Measurements from ENCODE around the gene UBE2D1. TPM values are rescaled to one million over a fixed set of nuclear protein-coding genes. Genes with fewer than 3 reads are reported as not detected.

The UBE2D1 gene
- total and polyA plus RNA-seq, 2 of the 4 experiments (the other 2 are of a cell fraction) = 9.1 to 9.7 TPM

- Histone ChIP-seq H2AK5ac (ENCODE audit: low read depth, low read length) (no peak overlapping the region), H3K4ac (ENCODE audit: low read depth, low read length) (no peak overlapping the region), H3K9me1 (ENCODE audit: insufficient read depth, low read length) (no peaks in the 10 kb centered on the region; the same call in 1 of the 2 replicates), H3K36me3 (ENCODE audit: control insufficient read depth, insufficient read depth, low read length) (no peaks in the 10 kb centered on the region), H3K18ac (ENCODE audit: low read depth, low read length) (no peak overlapping the region), H2BK120ac (ENCODE audit: low read depth, low read length) (no peak overlapping the region), H2BK15ac (ENCODE audit: low read depth, low read length) (no peak overlapping the region), H3K27me3 (ENCODE audit: control insufficient read depth, insufficient read depth, low read length) (no peaks in the 10 kb centered on the region), H4K20me1 (ENCODE audit: insufficient read depth, low read length) (no peaks in the 10 kb centered on the region), H2AFZ (replicated peaks; ENCODE audit: low read length, poor library complexity) (no peak overlapping the region), H4K5ac (ENCODE audit: low read depth, low read length) (no peak overlapping the region), H3K27ac (ENCODE audit: insufficient read depth, low read length) (no peak overlapping the region), H4K91ac (ENCODE audit: insufficient read depth, low read depth, low read length) (no peak overlapping the region), H3K14ac (replicated peaks; ENCODE audit: low read depth, low read length) (no peak overlapping the region), H2BK20ac (ENCODE audit: low read depth, low read length) (no peak overlapping the region), H4K8ac (ENCODE audit: low read depth in 2 of 2, low read length in 2 of 2) (no peak overlapping the region), H3K79me1 (ENCODE audit: low read depth in 1 of 2, low read length in 2 of 2) (no peaks in the 10 kb centered on the region; a peak in 1 of 4 replicates), H3K4me2 (ENCODE audit: low read depth, low read length) (no peak overlapping the region), H3K4me1 (ENCODE audit: control insufficient read depth, insufficient read depth, low read length) (no peaks in the 10 kb centered on the region), H3K9ac (ENCODE audit: low read depth, low read length) (no peak overlapping the region), H3K9me3 (ENCODE audit: control insufficient read depth, insufficient read depth, low read length) (no peaks in the 10 kb centered on the region), H2AK9ac (replicated peaks; ENCODE audit: low read depth, low read length, poor library complexity) (no peak overlapping the region), H3K4me3 (ENCODE audit: insufficient read depth, low read depth, low read length) (no peak overlapping the region), H3K23ac (ENCODE audit: low read depth, low read length) (no peak overlapping the region), H3K56ac (ENCODE audit: extremely low read depth, insufficient read depth, low read length) (no peak overlapping the region), H2BK5ac (ENCODE audit: low read depth, low read length, poor library complexity, severe bottlenecking) (no peak overlapping the region)
- DNase-seq (no peak), ATAC-seq (ENCODE audit: low read depth) (no peak)
- intact Hi-C loops (cut with micrococcal nuclease) = no loop called here
- ChIA-PET POLR2A (ENCODE audit: unreplicated experiment) (no interaction called here), CTCF (interaction anchor here (1.6 kb wide), 1 partner anchor 9 kb away, joined by 3 read pairs; no protein-coding TSS in a partner anchor)
- no TSS peak for BruUV-seq (replicated peaks)
- dilution Hi-C loops (cut with HindIII; ENCODE audit: low sequenced_read_pairs, unreplicated experiment) = no loop called here
- TF ChIP-seq BHLHE40 (IDR thresholded peaks at IDR 0.05; ENCODE audit: low read depth, low read length) (no peak), RAD21 (IDR thresholded peaks at IDR 0.05; ENCODE audit: low read length) (no peak), SMC3 (IDR thresholded peaks at IDR 0.05; ENCODE audit: low read depth, low read length) (no peak), MAZ (IDR thresholded peaks at IDR 0.05; ENCODE audit: borderline replicate concordance, low read depth, low read length) (no peak), CHD1 (IDR thresholded peaks at IDR 0.05; ENCODE audit: low read depth, low read length) (no peak), ELK1 (IDR thresholded peaks at IDR 0.05; ENCODE audit: borderline replicate concordance, low read depth, low read length) (no peak), MAFK (IDR thresholded peaks at IDR 0.05; ENCODE audit: low read depth, low read length) (no peak), POLR2A (IDR thresholded peaks at IDR 0.05; ENCODE audit: low read depth, low read length) (no peak), RCOR1 (IDR thresholded peaks at IDR 0.05; ENCODE audit: insufficient replicate concordance, low read length) (no peak), CEBPB (IDR thresholded peaks at IDR 0.05; ENCODE audit: low read depth, low read length) (no peak), RFX5 (IDR thresholded peaks at IDR 0.05; ENCODE audit: low read depth, low read length) (no peak), USF2 (IDR thresholded peaks at IDR 0.05; ENCODE audit: low read depth, low read length) (no peak), NFE2L2 (IDR thresholded peaks at IDR 0.05; ENCODE audit: low read depth, low read length) (no peak), MXI1 (IDR thresholded peaks at IDR 0.05; ENCODE audit: borderline replicate concordance, low read depth, low read length) (no peak), FOS (IDR thresholded peaks at IDR 0.05; ENCODE audit: low read depth, low read length) (no peak), CTCF (conservative IDR thresholded peaks at IDR 0.05; ENCODE audit: low read depth, low read length) (no peak)
- WGBS, 2 experiments (ENCODE audit: extremely low coverage in 2 of 2, insufficient read length in 1 of 2) = 100% methylated on average over 1 of the region's 3 CpGs; no CpG with 5 or more reads in 1 of the 2 experiments
- in situ Hi-C loops (cut with MboI; ENCODE audit: low sequenced_read_pairs) = no loop called here
These were observed 38.6 kb downstream of the UBE2D1 start for GRCh38 chr10:58373442-58373827.
